Stimulated activated naive CD8-positive, alpha-beta T cell treated with anti-CD3 and anti-CD28 coated beads, Interleukin-15, amount 100 ng/mL, for 72 hours (primary cell): ENCODE measurements around the gene APOLD1.
"Not testable (repeated sequence)": the region's sequence is repeated elsewhere in the genome, so short reads cannot be mapped to it uniquely, and the experiment has no call there.

Source experiments
- ATAC-seq: fragments of 150-1000 bp; cut with Tn5 transposase; 2 replicates; pipeline ENCODE4 v1.10.0; 2021; ENCODE audit warnings: mild to moderate bottlenecking, moderate library complexity
- DNase-seq, 2 donors: peaks; one replicate each; pipeline ENCODE4 v3.0.0; 2021 to 2022
- H3K27ac Mint-ChIP-seq, 2 donors: one replicate each; pipeline ENCODE4 v1.8.0; 2022; ENCODE audit warnings: mild to moderate bottlenecking in 2 of 2, mixed read lengths in 2 of 2, moderate library complexity in 2 of 2
- H3K27me3 Mint-ChIP-seq: one replicate; pipeline ENCODE4 v1.8.0; 2022; ENCODE audit warnings: mixed read lengths
- H3K4me1 Mint-ChIP-seq: one replicate; pipeline ENCODE4 v1.8.0; 2022; ENCODE audit warnings: mild to moderate bottlenecking, mixed read lengths
- H3K4me3 Mint-ChIP-seq, 2 donors: one replicate each; pipeline ENCODE4 v1.8.0; 2022; ENCODE audit warnings: mild to moderate bottlenecking in 2 of 2, mixed read lengths in 2 of 2, moderate library complexity in 1 of 2
- H3K9me3 Mint-ChIP-seq, 2 donors: one replicate each; pipeline ENCODE4 v1.8.0; 2022; ENCODE audit warnings: mixed read lengths in 2 of 2

The APOLD1 gene

GRCh38 chr12:12812174-12812573 is 26.7 kb downstream of the APOLD1 start:
- no peak overlapping the region for H3K27ac Mint-ChIP-seq
- ATAC-seq (no peak), DNase-seq (no peak)
- peaks cover 77% of the 10 kb centered on the region for H3K4me1 Mint-ChIP-seq
- H3K4me3 Mint-ChIP-seq: no peak overlapping the region
- H3K27me3 Mint-ChIP-seq: no peaks in the 10 kb centered on the region
- H3K9me3 Mint-ChIP-seq: no peaks in the 10 kb centered on the region

GRCh38 chr12:12812618-12813119 is 27.2 kb downstream of the APOLD1 start:
- peak; percentile 0 for ATAC-seq
- peak in 1 of 2 donors; percentile 15 for DNase-seq

GRCh38 chr12:12813120-12814101 is 28.0 kb downstream of the APOLD1 start, which contains the start of gene DDX47:
Gene DDX47, plus strand, starts transcription at chr12:12813346. Its CDS starts 22 bp downstream, at chr12:12813368.
- DNase-seq (peak; percentile 96 to 97), ATAC-seq (peak; percentile 92)
- Mint-ChIP-seq H3K4me3 (peak within 1 kb of the TSS; percentile 84 to 96), H3K4me1 (peaks cover 72% of the 10 kb centered on the region), H3K9me3 (no peaks in the 10 kb centered on the region), H3K27me3 (no peaks in the 10 kb centered on the region), H3K27ac (peak within 1 kb of the TSS; percentile 90 to 99)

More at GRCh38 chr12:12812618-12813119, 27.2 kb downstream of the APOLD1 start:
- H3K9me3 Mint-ChIP-seq: no peaks in the 10 kb centered on the region
- no peak overlapping the region for H3K27ac Mint-ChIP-seq
- peaks cover 73% of the 10 kb centered on the region for H3K4me1 Mint-ChIP-seq
- H3K4me3 Mint-ChIP-seq: peak overlapping the region; percentile 84 to 96
- no peaks in the 10 kb centered on the region for H3K27me3 Mint-ChIP-seq

- no peak for ATAC-seq
- no peak overlapping the region for H3K4me3 Mint-ChIP-seq
- no peaks in the 10 kb centered on the region for H3K9me3 Mint-ChIP-seq
- H3K27ac Mint-ChIP-seq: no peak overlapping the region
- H3K27me3 Mint-ChIP-seq: no peaks in the 10 kb centered on the region
- H3K4me1 Mint-ChIP-seq: peaks cover 87% of the 10 kb centered on the region
- DNase-seq: no peak
Measured at GRCh38 chr12:12817616-12818015, 32.2 kb downstream of the APOLD1 start.

GRCh38 chr12:12818701-12819100 is 33.2 kb downstream of the APOLD1 start:
- no peak overlapping the region for H3K4me3 Mint-ChIP-seq
- H3K9me3 Mint-ChIP-seq: no peaks in the 10 kb centered on the region
- ATAC-seq (no peak), DNase-seq (no peak)
- peak overlapping the region in 1 of 2 donors; percentile 80 for H3K27ac Mint-ChIP-seq
- H3K4me1 Mint-ChIP-seq: peaks cover 76% of the 10 kb centered on the region
- no peaks in the 10 kb centered on the region for H3K27me3 Mint-ChIP-seq

GRCh38 chr12:12819221-12819620 is 33.8 kb downstream of the APOLD1 start:
- Mint-ChIP-seq H3K4me3 (no peak overlapping the region), H3K27ac (no peak overlapping the region), H3K9me3 (no peaks in the 10 kb centered on the region), H3K27me3 (no peaks in the 10 kb centered on the region), H3K4me1 (peaks cover 71% of the 10 kb centered on the region)
- DNase-seq (no peak), ATAC-seq (no peak)

GRCh38 chr12:12819752-12820311 is 34.4 kb downstream of the APOLD1 start:
- Mint-ChIP-seq H3K9me3 (no peaks in the 10 kb centered on the region), H3K4me1 (peaks cover 65% of the 10 kb centered on the region), H3K4me3 (no peak overlapping the region), H3K27ac (no peak overlapping the region), H3K27me3 (no peaks in the 10 kb centered on the region)
- DNase-seq (no peak), ATAC-seq (no peak)

- Mint-ChIP-seq H3K27ac (peak overlapping the region in 1 of 2 donors; percentile 11), H3K4me1 (peaks cover 60% of the 10 kb centered on the region)
- H3K4me3 Mint-ChIP-seq, H3K27me3 Mint-ChIP-seq, ATAC-seq, H3K9me3 Mint-ChIP-seq, DNase-seq: not testable (repeated sequence)
Measured at GRCh38 chr12:12820376-12820775, 34.9 kb downstream of the APOLD1 start.

- peaks cover 44% of the 10 kb centered on the region for H3K4me1 Mint-ChIP-seq
- H3K27me3 Mint-ChIP-seq: no peaks in the 10 kb centered on the region
- H3K4me3 Mint-ChIP-seq: no peak overlapping the region
- no peak for DNase-seq
- H3K9me3 Mint-ChIP-seq: no peaks in the 10 kb centered on the region
- H3K27ac Mint-ChIP-seq: no peak overlapping the region
- ATAC-seq: no peak
Measured at GRCh38 chr12:12821975-12822374, 36.5 kb downstream of the APOLD1 start.

- no peak overlapping the region for H3K27ac Mint-ChIP-seq
- H3K9me3 Mint-ChIP-seq: no peaks in the 10 kb centered on the region
- H3K27me3 Mint-ChIP-seq: no peaks in the 10 kb centered on the region
- H3K4me1 Mint-ChIP-seq: peaks cover 39% of the 10 kb centered on the region
- DNase-seq (no peak), ATAC-seq (no peak)
- H3K4me3 Mint-ChIP-seq: no peak overlapping the region
Measured at GRCh38 chr12:12822886-12823285, 37.4 kb downstream of the APOLD1 start.

GRCh38 chr12:12823300-12823699 is 37.8 kb downstream of the APOLD1 start:
- no peaks in the 10 kb centered on the region for H3K27me3 Mint-ChIP-seq
- H3K9me3 Mint-ChIP-seq: no peaks in the 10 kb centered on the region
- H3K4me1 Mint-ChIP-seq: peaks cover 35% of the 10 kb centered on the region
- H3K4me3 Mint-ChIP-seq: no peak overlapping the region
- ATAC-seq: no peak
- no peak for DNase-seq
- H3K27ac Mint-ChIP-seq: peak overlapping the region in 1 of 2 donors; percentile 63

GRCh38 chr12:12823811-12824210 is 38.4 kb downstream of the APOLD1 start:
- Mint-ChIP-seq H3K9me3 (no peaks in the 10 kb centered on the region), H3K4me3 (no peak overlapping the region), H3K27me3 (no peaks in the 10 kb centered on the region), H3K27ac (no peak overlapping the region), H3K4me1 (peaks cover 30% of the 10 kb centered on the region)
- DNase-seq (no peak), ATAC-seq (no peak)

GRCh38 chr12:12835378-12836146 is 50.1 kb downstream of the APOLD1 start:
- no peak overlapping the region for H3K27ac Mint-ChIP-seq
- no peak for DNase-seq
- no peak for ATAC-seq
- no peaks in the 10 kb centered on the region for H3K9me3 Mint-ChIP-seq
- no peaks in the 10 kb centered on the region for H3K27me3 Mint-ChIP-seq
- no peak overlapping the region for H3K4me3 Mint-ChIP-seq
- peaks cover 35% of the 10 kb centered on the region for H3K4me1 Mint-ChIP-seq

GRCh38 chr12:12836571-12836970 is 51.1 kb downstream of the APOLD1 start:
- ATAC-seq (no peak), DNase-seq (no peak)
- H3K27ac Mint-ChIP-seq: no peak overlapping the region
- H3K9me3 Mint-ChIP-seq: no peaks in the 10 kb centered on the region
- H3K4me3 Mint-ChIP-seq: no peak overlapping the region
- peaks cover 35% of the 10 kb centered on the region for H3K4me1 Mint-ChIP-seq
- H3K27me3 Mint-ChIP-seq: no peaks in the 10 kb centered on the region

- no peaks in the 10 kb centered on the region for H3K9me3 Mint-ChIP-seq
- H3K27ac Mint-ChIP-seq: no peak overlapping the region
- ATAC-seq (peak; percentile 96), DNase-seq (peak; percentile 30 to 53)
- peaks cover 35% of the 10 kb centered on the region for H3K4me1 Mint-ChIP-seq
- H3K27me3 Mint-ChIP-seq: no peaks in the 10 kb centered on the region
- no peak overlapping the region for H3K4me3 Mint-ChIP-seq
Measured at GRCh38 chr12:12837025-12837812, 51.8 kb downstream of the APOLD1 start.
